Neural cell (in vitro differentiated cells): Measurements from ENCODE around the gene IMMP2L. TPM values are rescaled to one million over a fixed set of nuclear protein-coding genes. Genes with fewer than 3 reads are reported as not detected.

Experiments used
- H2AFZ ChIP-seq: fragments of 200-600, 300-800 bp; sonication (generic), shearing (Covaris generic); 2 replicates; pipeline ENCODE4 v1.6.0; 2014; ENCODE audit warnings: low read depth, mild to moderate bottlenecking, antibody characterized with exemption, low read length, moderate library complexity
- H3F3A ChIP-seq: fragments of 200-600 bp; shearing (Covaris generic); 2 replicates; pipeline ENCODE4 v1.6.1; 2016; ENCODE audit warnings: mild to moderate bottlenecking, moderate library complexity, mixed read lengths, antibody characterized with exemption, low read length; ENCODE audit not compliant: insufficient read depth, poor library complexity, severe bottlenecking
- H3K27ac ChIP-seq: fragments of 200-600, 300-800 bp; sonication (generic), shearing (Covaris generic); 2 replicates; pipeline ENCODE4 v1.5.1; 2014; ENCODE audit warnings: mild to moderate bottlenecking, low read length, moderate library complexity
- H3K27me3 ChIP-seq: fragments of 300-800, 200-600 bp; sonication (generic), shearing (Covaris generic); 2 replicates; pipeline ENCODE4 v1.6.0; 2014; ENCODE audit warnings: mild to moderate bottlenecking, low read depth, low read length, moderate library complexity; ENCODE audit not compliant: insufficient read depth
- H3K36me3 ChIP-seq: fragments of 300-800, 200-600 bp; sonication (generic), shearing (Covaris generic); 2 replicates; pipeline ENCODE4 v1.5.1; 2014; ENCODE audit warnings: mild to moderate bottlenecking, antibody characterized with exemption, low read length, moderate library complexity; ENCODE audit not compliant: insufficient read depth
- H3K4me2 ChIP-seq: fragments of 300-800, 200-600 bp; sonication (generic), shearing (Covaris generic); 2 replicates; pipeline ENCODE4 v1.6.0; 2014; ENCODE audit warnings: mild to moderate bottlenecking, low read length
- H3K4me3 ChIP-seq: fragments of 300-800, 200-600 bp; sonication (generic), shearing (Covaris generic); 2 replicates; pipeline ENCODE4 v1.5.1; 2014; ENCODE audit warnings: mild to moderate bottlenecking, low read length, moderate library complexity
- H3K79me2 ChIP-seq: fragments of 200-600 bp; shearing (Covaris generic); replicated peaks from 2 replicates; pipeline ENCODE4 v1.6.0; 2014; ENCODE audit warnings: mild to moderate bottlenecking, low read length, moderate library complexity; ENCODE audit not compliant: insufficient read depth
- H3K9ac ChIP-seq: fragments of 300-800, 200-600 bp; sonication (generic), shearing (Covaris generic); 2 replicates; pipeline ENCODE4 v1.6.1; 2016; ENCODE audit warnings: mild to moderate bottlenecking, low read length, mixed read lengths
- H3K9me2 ChIP-seq: fragments of 200-600 bp; shearing (Covaris generic); 2 replicates; pipeline ENCODE4 v1.6.1; 2016; ENCODE audit warnings: mild to moderate bottlenecking, low read length, mixed read lengths; ENCODE audit not compliant: insufficient read depth
- H3K9me3 ChIP-seq: fragments of 200-600, 300-800 bp; sonication (generic), shearing (Covaris generic); 2 replicates; pipeline ENCODE4 v1.6.1; 2016; ENCODE audit warnings: mild to moderate bottlenecking, mixed run types, low read length, moderate library complexity, mixed read lengths
- H4K20me1 ChIP-seq: fragments of 200-600 bp; shearing (Covaris generic); 2 replicates; pipeline ENCODE4 v1.6.1; 2016; ENCODE audit warnings: mild to moderate bottlenecking, mixed run types; ENCODE audit not compliant: insufficient read depth
- CTCF ChIP-seq: fragments of 450-650 bp; IDR thresholded peaks from 2 replicates; pipeline ENCODE4 v1.5.1; 2014; ENCODE audit warnings: antibody characterized with exemption, mild to moderate bottlenecking, moderate library complexity; ENCODE audit not compliant: poor library complexity, severe bottlenecking
- EZH2 ChIP-seq: fragments of 200-600, 300-800 bp; shearing (Covaris generic), sonication (generic); IDR thresholded peaks from 2 replicates; pipeline ENCODE4 v1.6.1; 2014; ENCODE audit warnings: antibody characterized with exemption, low read length, borderline replicate concordance, mild to moderate bottlenecking; ENCODE audit not compliant: insufficient read depth, poor library complexity, severe bottlenecking
- MXI1 ChIP-seq: fragments of 450-650 bp; conservative IDR thresholded peaks from 2 replicates; pipeline ENCODE4 v1.6.1; 2014; ENCODE audit warnings: antibody characterized with exemption, mild to moderate bottlenecking; ENCODE audit not compliant: poor library complexity, severe bottlenecking
- POLR2AphosphoS5 ChIP-seq: IDR thresholded peaks from 2 replicates; pipeline ENCODE4 v1.6.1; 2012
- RAD21 ChIP-seq: fragments of 450-650 bp; conservative IDR thresholded peaks from 2 replicates; pipeline ENCODE4 v1.6.1; 2014; ENCODE audit warnings: antibody characterized with exemption, mild to moderate bottlenecking, moderate library complexity
- REST ChIP-seq: IDR thresholded peaks from 2 replicates; pipeline ENCODE4 v1.6.1; 2012; ENCODE audit warnings: borderline replicate concordance
- SMC3 ChIP-seq: fragments of 450-650 bp; conservative IDR thresholded peaks from 2 replicates; pipeline ENCODE4 v1.6.1; 2014; ENCODE audit warnings: antibody characterized with exemption, mild to moderate bottlenecking, moderate library complexity; ENCODE audit not compliant: poor library complexity
- TAF1 ChIP-seq: IDR thresholded peaks from 2 replicates; pipeline ENCODE4 v1.6.1; 2012; ENCODE audit warnings: low read depth
- polyA plus RNA-seq: library from polyadenylated mRNA; depleted of rRNA; stranded (reverse); fragments of >200 nt; gene quantifications from 2 replicates; pipeline ENCODE4 v1.2.3, GENCODE V29; 2014

The IMMP2L gene
- polyA plus RNA-seq, 1 donor from 2014 or later = 9.7 TPM

GRCh38 chr7:110835849-110836248 is 726.4 kb downstream of the IMMP2L start:
- no peaks in the 10 kb centered on the region for H3K36me3 ChIP-seq

GRCh38 chr7:110835218-110835617 is 727.1 kb downstream of the IMMP2L start:
- Histone ChIP-seq H4K20me1 (no peaks in the 10 kb centered on the region), H3K4me2 (no peak overlapping the region), H3K79me2 (no peaks in the 10 kb centered on the region), H3F3A (no peaks in the 10 kb centered on the region), H3K9me2 (no peaks in the 10 kb centered on the region), H3K4me3 (no peak overlapping the region), H3K27me3 (no peaks in the 10 kb centered on the region), H3K36me3 (no peaks in the 10 kb centered on the region), H3K9ac (no peak overlapping the region), H3K9me3 (no peaks in the 10 kb centered on the region), H2AFZ (no peak overlapping the region), H3K27ac (no peak overlapping the region)
- TF ChIP-seq POLR2AphosphoS5 (no peak), MXI1 (no peak), CTCF (no peak), REST (no peak), RAD21 (no peak), SMC3 (no peak), TAF1 (no peak)

More at GRCh38 chr7:110835849-110836248, 726.4 kb downstream of the IMMP2L start:
- no peaks in the 10 kb centered on the region for H3K27me3 ChIP-seq
- no peak for TF ChIP-seq EZH2
- TF ChIP-seq RAD21 = no peak
- no peak for TF ChIP-seq MXI1
- TF ChIP-seq SMC3 = no peak
- no peak for TF ChIP-seq CTCF
- TF ChIP-seq POLR2AphosphoS5 = no peak
- TF ChIP-seq REST = no peak
- TF ChIP-seq TAF1 = no peak
- H2AFZ ChIP-seq = no peak overlapping the region
- no peaks in the 10 kb centered on the region for H4K20me1 ChIP-seq
- H3K4me2 ChIP-seq = no peak overlapping the region
- H3K9ac ChIP-seq = no peak overlapping the region
- H3F3A ChIP-seq = no peaks in the 10 kb centered on the region
- H3K4me3 ChIP-seq = no peak overlapping the region
- H3K9me3 ChIP-seq = no peaks in the 10 kb centered on the region
- no peaks in the 10 kb centered on the region for H3K9me2 ChIP-seq
- H3K79me2 ChIP-seq = no peaks in the 10 kb centered on the region
- H3K27ac ChIP-seq = no peak overlapping the region
